H1 (cell line): ENCODE measurements around the gene ITGB5. TPM values are rescaled to one million over a fixed set of nuclear protein-coding genes. Genes with fewer than 3 reads are reported as not detected.

Experiments used
- BACH1 ChIP-seq: IDR thresholded peaks from 2 replicates; pipeline ENCODE4 v1.6.1; 2012; ENCODE audit warnings: low read length, improper control_type of control experiment
- CBX8 ChIP-seq: fragments of 300-800, 300-1000 bp; sonication (generic); IDR thresholded peaks from 2 replicates; pipeline ENCODE4 v1.7.1; 2016; ENCODE audit warnings: low read depth, low read length, borderline replicate concordance
- CHD2 ChIP-seq: IDR thresholded peaks from 2 replicates; pipeline ENCODE4 v1.6.1; 2012; ENCODE audit warnings: low read length, improper control_type of control experiment
- CREB1 ChIP-seq: IDR thresholded peaks from 2 replicates; pipeline ENCODE4 v1.6.1; 2012; ENCODE audit warnings: inconsistent platforms
- FOSL1 ChIP-seq: IDR thresholded peaks from 2 replicates; pipeline ENCODE4 v1.6.1; 2011; ENCODE audit warnings: mild to moderate bottlenecking, low read depth, low read length, moderate library complexity; ENCODE audit not compliant: insufficient read depth
- SIN3A ChIP-seq, 2 experiments: IDR thresholded peaks in 1 of 2; conservative IDR thresholded peaks in 1 of 2; 2 replicates each; pipeline ENCODE4 v1.6.1; 2011 to 2012; ENCODE audit warnings: low read length in 2 of 2, improper control_type of control experiment in 1 of 2, low read depth in 1 of 2, mild to moderate bottlenecking in 1 of 2
- SIRT6 ChIP-seq: IDR thresholded peaks from one replicate; pipeline ENCODE4 v1.7.1; 2012; ENCODE audit warnings: low read length, inconsistent platforms
- SP4 ChIP-seq: IDR thresholded peaks from 2 replicates; pipeline ENCODE4 v1.6.1; 2012; ENCODE audit warnings: low read length, inconsistent platforms
- SUZ12 ChIP-seq: fragments of 200-600 bp; sonication (generic); IDR thresholded peaks from 2 replicates; pipeline ENCODE4 v1.6.1; 2012; ENCODE audit warnings: mild to moderate bottlenecking, inconsistent platforms, low read length, moderate library complexity, mixed read lengths
- polyA plus RNA-seq, 7 experiments: library from polyadenylated mRNA; depleted of rRNA in 3 of 7; stranded (reverse) in 5 of 7; unstranded in 2 of 7; fragments of >200 nt in 5 of 7; fragments of 200-250 nt in 2 of 7; gene quantifications; 1 replicate in 5 of 7; 2 replicates in 1 of 7; 4 replicates in 1 of 7; pipeline versions ENCODE4 v1.2.1 to v1.2.3, GENCODE V29; 2011 to 2013; ENCODE audit warnings: missing spikeins in 2 of 7, mixed read lengths in 2 of 7
- total RNA-seq: library from RNA; stranded (reverse); fragmentation: NEBNext Ultra II Directional; extraction: Animal tissue kit (Norgen Biotek cat#: 25700); gene quantifications from 2 replicates; pipeline ENCODE4 v1.2.1, GENCODE V29; 2021
- TF ChIP-seq, protein P1 (sequence below): fragments of 300-600 bp; sonication (generic); IDR thresholded peaks from 2 replicates; pipeline ENCODE4 v1.7.1; 2012; ENCODE audit warnings: low read length, moderate library complexity, mild to moderate bottlenecking, inconsistent platforms; ENCODE audit not compliant: insufficient replicate concordance
- TF ChIP-seq, protein P2 (sequence below): IDR thresholded peaks from 2 replicates; pipeline ENCODE4 v1.6.1; 2012; ENCODE audit warnings: inconsistent platforms

The ITGB5 gene
- total and polyA plus RNA-seq, 2 of the 8 experiments (the other 6 are each of a cell fraction or from before 2014, with no cell fraction given) = 101 to 268 TPM

DNA sequence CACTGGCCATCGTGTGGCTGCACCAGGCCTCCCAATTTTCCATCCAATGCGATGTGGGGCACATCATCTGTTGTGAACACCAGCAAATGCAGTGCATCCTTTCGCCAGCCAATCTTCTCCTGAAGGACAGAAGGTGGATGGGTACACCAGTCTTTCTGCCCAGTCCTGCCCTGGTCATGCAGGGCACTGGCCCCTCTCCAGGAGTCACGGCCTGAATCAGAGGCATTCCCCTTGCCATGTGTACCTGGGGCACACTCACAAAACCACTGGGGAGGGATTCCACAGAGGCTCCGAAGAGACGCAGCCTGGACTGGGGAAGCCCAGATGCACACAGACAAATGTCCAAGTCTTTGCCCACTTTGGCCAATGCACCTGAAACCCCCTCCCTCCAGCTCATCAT is 65.8 kb downstream of the ITGB5 start (continued):
- TF ChIP-seq, protein P1, sequence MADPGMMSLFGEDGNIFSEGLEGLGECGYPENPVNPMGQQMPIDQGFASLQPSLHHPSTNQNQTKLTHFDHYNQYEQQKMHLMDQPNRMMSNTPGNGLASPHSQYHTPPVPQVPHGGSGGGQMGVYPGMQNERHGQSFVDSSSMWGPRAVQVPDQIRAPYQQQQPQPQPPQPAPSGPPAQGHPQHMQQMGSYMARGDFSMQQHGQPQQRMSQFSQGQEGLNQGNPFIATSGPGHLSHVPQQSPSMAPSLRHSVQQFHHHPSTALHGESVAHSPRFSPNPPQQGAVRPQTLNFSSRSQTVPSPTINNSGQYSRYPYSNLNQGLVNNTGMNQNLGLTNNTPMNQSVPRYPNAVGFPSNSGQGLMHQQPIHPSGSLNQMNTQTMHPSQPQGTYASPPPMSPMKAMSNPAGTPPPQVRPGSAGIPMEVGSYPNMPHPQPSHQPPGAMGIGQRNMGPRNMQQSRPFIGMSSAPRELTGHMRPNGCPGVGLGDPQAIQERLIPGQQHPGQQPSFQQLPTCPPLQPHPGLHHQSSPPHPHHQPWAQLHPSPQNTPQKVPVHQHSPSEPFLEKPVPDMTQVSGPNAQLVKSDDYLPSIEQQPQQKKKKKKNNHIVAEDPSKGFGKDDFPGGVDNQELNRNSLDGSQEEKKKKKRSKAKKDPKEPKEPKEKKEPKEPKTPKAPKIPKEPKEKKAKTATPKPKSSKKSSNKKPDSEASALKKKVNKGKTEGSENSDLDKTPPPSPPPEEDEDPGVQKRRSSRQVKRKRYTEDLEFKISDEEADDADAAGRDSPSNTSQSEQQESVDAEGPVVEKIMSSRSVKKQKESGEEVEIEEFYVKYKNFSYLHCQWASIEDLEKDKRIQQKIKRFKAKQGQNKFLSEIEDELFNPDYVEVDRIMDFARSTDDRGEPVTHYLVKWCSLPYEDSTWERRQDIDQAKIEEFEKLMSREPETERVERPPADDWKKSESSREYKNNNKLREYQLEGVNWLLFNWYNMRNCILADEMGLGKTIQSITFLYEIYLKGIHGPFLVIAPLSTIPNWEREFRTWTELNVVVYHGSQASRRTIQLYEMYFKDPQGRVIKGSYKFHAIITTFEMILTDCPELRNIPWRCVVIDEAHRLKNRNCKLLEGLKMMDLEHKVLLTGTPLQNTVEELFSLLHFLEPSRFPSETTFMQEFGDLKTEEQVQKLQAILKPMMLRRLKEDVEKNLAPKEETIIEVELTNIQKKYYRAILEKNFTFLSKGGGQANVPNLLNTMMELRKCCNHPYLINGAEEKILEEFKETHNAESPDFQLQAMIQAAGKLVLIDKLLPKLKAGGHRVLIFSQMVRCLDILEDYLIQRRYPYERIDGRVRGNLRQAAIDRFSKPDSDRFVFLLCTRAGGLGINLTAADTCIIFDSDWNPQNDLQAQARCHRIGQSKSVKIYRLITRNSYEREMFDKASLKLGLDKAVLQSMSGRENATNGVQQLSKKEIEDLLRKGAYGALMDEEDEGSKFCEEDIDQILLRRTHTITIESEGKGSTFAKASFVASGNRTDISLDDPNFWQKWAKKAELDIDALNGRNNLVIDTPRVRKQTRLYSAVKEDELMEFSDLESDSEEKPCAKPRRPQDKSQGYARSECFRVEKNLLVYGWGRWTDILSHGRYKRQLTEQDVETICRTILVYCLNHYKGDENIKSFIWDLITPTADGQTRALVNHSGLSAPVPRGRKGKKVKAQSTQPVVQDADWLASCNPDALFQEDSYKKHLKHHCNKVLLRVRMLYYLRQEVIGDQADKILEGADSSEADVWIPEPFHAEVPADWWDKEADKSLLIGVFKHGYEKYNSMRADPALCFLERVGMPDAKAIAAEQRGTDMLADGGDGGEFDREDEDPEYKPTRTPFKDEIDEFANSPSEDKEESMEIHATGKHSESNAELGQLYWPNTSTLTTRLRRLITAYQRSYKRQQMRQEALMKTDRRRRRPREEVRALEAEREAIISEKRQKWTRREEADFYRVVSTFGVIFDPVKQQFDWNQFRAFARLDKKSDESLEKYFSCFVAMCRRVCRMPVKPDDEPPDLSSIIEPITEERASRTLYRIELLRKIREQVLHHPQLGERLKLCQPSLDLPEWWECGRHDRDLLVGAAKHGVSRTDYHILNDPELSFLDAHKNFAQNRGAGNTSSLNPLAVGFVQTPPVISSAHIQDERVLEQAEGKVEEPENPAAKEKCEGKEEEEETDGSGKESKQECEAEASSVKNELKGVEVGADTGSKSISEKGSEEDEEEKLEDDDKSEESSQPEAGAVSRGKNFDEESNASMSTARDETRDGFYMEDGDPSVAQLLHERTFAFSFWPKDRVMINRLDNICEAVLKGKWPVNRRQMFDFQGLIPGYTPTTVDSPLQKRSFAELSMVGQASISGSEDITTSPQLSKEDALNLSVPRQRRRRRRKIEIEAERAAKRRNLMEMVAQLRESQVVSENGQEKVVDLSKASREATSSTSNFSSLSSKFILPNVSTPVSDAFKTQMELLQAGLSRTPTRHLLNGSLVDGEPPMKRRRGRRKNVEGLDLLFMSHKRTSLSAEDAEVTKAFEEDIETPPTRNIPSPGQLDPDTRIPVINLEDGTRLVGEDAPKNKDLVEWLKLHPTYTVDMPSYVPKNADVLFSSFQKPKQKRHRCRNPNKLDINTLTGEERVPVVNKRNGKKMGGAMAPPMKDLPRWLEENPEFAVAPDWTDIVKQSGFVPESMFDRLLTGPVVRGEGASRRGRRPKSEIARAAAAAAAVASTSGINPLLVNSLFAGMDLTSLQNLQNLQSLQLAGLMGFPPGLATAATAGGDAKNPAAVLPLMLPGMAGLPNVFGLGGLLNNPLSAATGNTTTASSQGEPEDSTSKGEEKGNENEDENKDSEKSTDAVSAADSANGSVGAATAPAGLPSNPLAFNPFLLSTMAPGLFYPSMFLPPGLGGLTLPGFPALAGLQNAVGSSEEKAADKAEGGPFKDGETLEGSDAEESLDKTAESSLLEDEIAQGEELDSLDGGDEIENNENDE = no peak
- TF ChIP-seq SIN3A (conservative IDR thresholded peaks at IDR 0.05 in 1 of 2, IDR thresholded peaks at IDR 0.05 in 1 of 2; ENCODE audit: low read depth in 1 of 2, low read length in 2 of 2) (no peak), SIRT6 (no peak), CREB1 (no peak), SP4 (no peak), BACH1 (no peak), CBX8 (no peak), FOSL1 (no peak), SUZ12 (no peak), CHD2 (no peak)
- TF ChIP-seq, protein P2, sequence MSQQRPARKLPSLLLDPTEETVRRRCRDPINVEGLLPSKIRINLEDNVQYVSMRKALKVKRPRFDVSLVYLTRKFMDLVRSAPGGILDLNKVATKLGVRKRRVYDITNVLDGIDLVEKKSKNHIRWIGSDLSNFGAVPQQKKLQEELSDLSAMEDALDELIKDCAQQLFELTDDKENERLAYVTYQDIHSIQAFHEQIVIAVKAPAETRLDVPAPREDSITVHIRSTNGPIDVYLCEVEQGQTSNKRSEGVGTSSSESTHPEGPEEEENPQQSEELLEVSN = no peak
